Transverse colon (tissue), 4 donors: ENCODE results near the gene SHLD2. TPM values are rescaled to one million over a fixed set of nuclear protein-coding genes. Genes with fewer than 3 reads are reported as not detected.
"Not testable (repeated sequence)": the region's sequence is repeated elsewhere in the genome, so short reads cannot be mapped to it uniquely, and the experiment has no call there.

Experiments
- DNase-seq: peaks from one replicate; pipeline ENCODE4 v3.0.0-alpha.2; 2019
- H3K27ac ChIP-seq, 4 donors: fragments of 200-600 bp; sonication (generic); 2 replicates each; pipeline ENCODE4 v1.5.1; 2016 to 2018; ENCODE audit warnings: inconsistent platforms in 4 of 4
- H3K27me3 ChIP-seq: fragments of 200-600 bp; sonication (generic); 2 replicates; pipeline ENCODE4 v1.5.1; 2017; ENCODE audit warnings: inconsistent platforms
- H3K36me3 ChIP-seq, 4 donors: fragments of 200-600 bp; sonication (generic); 2 replicates each; pipeline ENCODE4 v1.5.1; 2017 to 2019; ENCODE audit warnings: inconsistent platforms in 4 of 4
- H3K4me1 ChIP-seq, 4 donors: fragments of 200-600 bp; sonication (generic); 2 replicates each; pipeline ENCODE4 v1.5.1; 2017 to 2020; ENCODE audit warnings: inconsistent platforms in 4 of 4
- H3K4me3 ChIP-seq, 4 donors: fragments of 200-600 bp; sonication (generic); 1 replicate in 1 of 4; 2 replicates in 3 of 4; pipeline versions ENCODE4 v1.5.1 to v1.6.1; 2017 to 2019; ENCODE audit warnings: inconsistent platforms in 4 of 4
- H3K9me3 ChIP-seq, 2 donors: fragments of 200-600 bp; sonication (generic); 2 replicates each; pipeline ENCODE4 v1.5.1; 2017 to 2019; ENCODE audit warnings: inconsistent platforms in 2 of 2
- WGBS, 2 donors: methylation state at CpG; one replicate each; pipeline ENCODE4 v1.1.5; 2018; ENCODE audit warnings: low coverage in 1 of 2; 5-methylcytosine and 5-hydroxymethylcytosine counted together
- in situ Hi-C, 4 donors: fragments of 200-750 bp; cut with MboI; loops; one replicate each; pipeline versions ENCODE4 v1.15.0 to v1.15.1; 2017; ENCODE audit warnings: low sequenced_read_pairs in 3 of 4, low pct_ligation_motif_present in 1 of 4, low pct_unique_long_range_greater_than_20kb in 1 of 4
- intact Hi-C: fragments of 100-400 bp; cut with DNase I; formaldehyde crosslinking; loops from one replicate; pipeline ENCODE4 v1.15.1; 2023; ENCODE audit warnings: low total_unique reads
- total RNA-seq, 4 donors: library from RNA; depleted of rRNA; stranded (reverse); fragments of >200 nt; gene quantifications; one replicate each; pipeline ENCODE4 v1.1.0, GENCODE V29; 2016

The SHLD2 gene
- total RNA-seq, 4 donors from 2014 or later: 21.7 to 43.7 (median 37.3) TPM

DNA sequence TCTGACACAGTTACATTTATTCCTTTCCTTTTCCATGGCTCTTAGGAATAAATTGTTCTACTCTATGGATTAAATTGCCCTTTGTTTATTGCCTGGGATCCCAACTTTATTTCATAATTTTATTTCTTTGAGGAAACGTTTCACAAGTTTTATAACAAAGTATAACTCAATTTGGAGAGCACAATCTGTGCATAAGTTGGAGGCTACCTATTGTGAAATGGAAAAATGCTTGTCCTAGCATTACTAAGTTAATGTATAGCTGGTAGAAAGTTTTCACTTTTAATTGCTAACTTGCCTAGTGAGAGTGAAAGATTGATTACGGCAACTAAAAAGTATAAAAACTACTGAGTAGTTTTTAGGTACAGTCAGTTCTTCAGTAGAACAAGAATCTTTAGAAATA is 32.0 kb downstream of the SHLD2 start:
- intact Hi-C loops, H3K36me3 ChIP-seq, H3K27ac ChIP-seq, H3K27me3 ChIP-seq, H3K4me1 ChIP-seq, DNase-seq, H3K9me3 ChIP-seq, H3K4me3 ChIP-seq, in situ Hi-C loops: not testable (repeated sequence)
- WGBS, 2 donors: 50% methylated on average over 1 of the region's 2 CpGs; no CpG with 5 or more reads in 1 of the 2 donors

DNA sequence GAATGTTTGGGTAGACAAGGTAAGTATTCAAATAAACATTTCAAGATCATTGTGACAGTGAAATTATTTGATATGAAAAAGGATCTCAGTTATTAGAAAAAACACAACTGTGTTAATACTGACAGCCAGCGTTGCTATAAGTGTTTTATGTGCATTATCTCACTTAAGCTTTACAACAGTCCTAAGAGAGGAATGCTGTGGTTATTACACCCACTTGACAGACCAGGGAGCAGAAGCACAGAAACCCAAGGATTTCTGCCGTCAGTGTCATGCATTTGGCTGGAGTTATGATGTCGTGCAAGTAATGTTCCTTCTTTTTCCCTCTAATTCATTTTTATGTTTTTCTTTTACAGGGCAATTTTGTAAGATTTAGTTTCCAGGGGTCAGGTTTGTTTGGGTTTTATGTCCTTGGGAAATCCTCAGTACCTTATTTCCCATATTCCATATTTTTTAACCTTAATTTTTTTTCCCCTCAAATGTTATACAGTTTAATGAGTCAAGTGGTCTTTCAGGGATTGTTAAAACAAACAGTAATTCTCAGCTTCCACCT is 32.7 kb downstream of the SHLD2 start:
- H3K4me3 ChIP-seq, intact Hi-C loops, H3K27me3 ChIP-seq, H3K36me3 ChIP-seq, H3K9me3 ChIP-seq, H3K4me1 ChIP-seq, H3K27ac ChIP-seq, in situ Hi-C loops, DNase-seq: not testable (repeated sequence)
- WGBS, 2 donors: 61 to 83% methylated on average over 2 to 3 of the region's 3 CpGs

DNA sequence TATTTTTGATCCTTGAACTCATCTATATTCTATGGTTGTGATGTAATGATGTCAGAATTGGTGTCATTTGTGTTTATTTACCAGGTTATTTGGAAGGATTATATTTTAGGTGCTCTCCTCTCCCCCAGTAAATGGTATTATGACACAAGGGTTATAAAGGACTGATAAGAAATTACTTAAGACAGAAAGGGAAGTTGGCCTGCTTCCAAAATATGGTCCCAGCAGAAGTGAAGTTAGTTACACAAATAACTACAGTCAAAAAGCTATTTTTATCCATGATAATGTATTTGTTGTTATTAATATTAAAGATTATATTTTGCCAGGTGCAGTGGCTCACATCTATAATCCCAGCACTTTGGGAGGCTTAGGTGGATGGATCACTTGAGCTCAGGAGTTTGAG is 37.2 kb downstream of the SHLD2 start:
- H3K9me3 ChIP-seq, H3K36me3 ChIP-seq, intact Hi-C loops, DNase-seq, H3K27ac ChIP-seq, H3K27me3 ChIP-seq, H3K4me3 ChIP-seq, H3K4me1 ChIP-seq, in situ Hi-C loops: not testable (repeated sequence)

DNA sequence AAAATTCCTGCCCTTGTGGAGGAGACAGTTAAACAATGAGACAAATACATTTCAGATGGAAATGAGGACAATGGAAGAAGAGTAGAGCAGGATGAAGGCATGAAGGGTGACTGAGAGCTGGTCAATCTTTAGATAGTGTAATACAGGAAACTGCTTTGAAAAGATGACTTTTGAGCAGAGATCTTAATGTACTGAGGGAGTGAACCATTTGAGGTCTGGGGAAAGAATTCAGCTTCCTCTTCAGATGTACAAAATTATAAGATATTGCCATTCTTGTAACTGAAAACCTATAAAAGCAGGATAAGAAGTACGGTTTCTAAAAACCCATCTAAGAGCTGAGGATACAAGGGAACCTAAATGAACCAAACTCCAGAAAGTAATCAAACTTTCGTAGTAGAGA is 38.9 kb downstream of the SHLD2 start:
- H3K27me3 ChIP-seq, H3K27ac ChIP-seq, in situ Hi-C loops, H3K9me3 ChIP-seq, DNase-seq, H3K36me3 ChIP-seq, H3K4me1 ChIP-seq, intact Hi-C loops, H3K4me3 ChIP-seq: not testable (repeated sequence)
- WGBS, 2 donors: 93 to 100% methylated on average over 1 to 2 of the region's 2 CpGs

DNA sequence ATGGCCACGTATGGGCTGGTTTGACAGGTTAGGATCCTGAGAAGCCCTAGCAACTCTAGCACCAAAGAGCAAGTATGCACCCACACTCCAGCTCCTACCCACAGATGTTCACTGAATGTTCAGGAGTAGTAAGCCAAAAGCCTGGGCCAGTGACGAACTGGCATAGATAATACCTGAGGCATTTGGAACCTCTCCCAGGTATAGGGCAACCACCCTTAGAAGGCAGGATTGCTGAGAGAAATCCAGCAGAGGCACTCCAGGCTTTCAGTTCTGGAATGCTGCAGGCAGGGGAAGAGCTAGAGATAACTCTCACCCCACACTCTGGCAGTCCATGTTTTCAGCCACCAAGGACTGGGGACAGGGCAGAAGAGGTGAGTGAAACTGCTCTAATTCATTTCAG is 39.4 kb downstream of the SHLD2 start:
- H3K9me3 ChIP-seq, in situ Hi-C loops: not testable (repeated sequence)

DNA sequence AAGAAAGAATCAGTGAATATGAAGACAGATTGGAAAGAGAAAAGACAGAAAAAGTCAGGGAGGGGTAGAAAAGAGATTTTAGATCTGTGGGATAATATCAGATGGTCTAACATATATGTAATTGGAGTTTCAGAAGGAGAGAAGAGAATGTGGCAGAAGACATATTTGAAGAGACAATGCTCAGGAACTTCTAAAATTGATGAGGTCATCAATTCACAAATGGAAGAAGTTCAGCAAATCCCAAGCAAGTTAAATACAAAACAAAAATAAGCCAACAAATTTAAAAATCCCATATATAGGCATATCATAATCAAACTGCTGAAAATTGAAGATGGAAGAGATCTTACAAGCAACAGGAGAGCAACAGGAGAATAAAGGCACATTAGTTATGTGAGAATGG is 42.5 kb downstream of the SHLD2 start:
- DNase-seq, H3K9me3 ChIP-seq, H3K4me1 ChIP-seq, H3K36me3 ChIP-seq, in situ Hi-C loops, H3K27me3 ChIP-seq, intact Hi-C loops, H3K4me3 ChIP-seq: not testable (repeated sequence)
- peak overlapping the region in 1 of 4 donors; percentile 16 for H3K27ac ChIP-seq

More for the DNA sequence above, 39.4 kb downstream of the SHLD2 start:
- H3K27ac ChIP-seq, H3K36me3 ChIP-seq, H3K27me3 ChIP-seq, H3K4me3 ChIP-seq, intact Hi-C loops, H3K4me1 ChIP-seq, DNase-seq: not testable (repeated sequence)
- 90 to 100% methylated on average over 1 to 2 of the region's 2 CpGs for WGBS, 2 donors

DNA sequence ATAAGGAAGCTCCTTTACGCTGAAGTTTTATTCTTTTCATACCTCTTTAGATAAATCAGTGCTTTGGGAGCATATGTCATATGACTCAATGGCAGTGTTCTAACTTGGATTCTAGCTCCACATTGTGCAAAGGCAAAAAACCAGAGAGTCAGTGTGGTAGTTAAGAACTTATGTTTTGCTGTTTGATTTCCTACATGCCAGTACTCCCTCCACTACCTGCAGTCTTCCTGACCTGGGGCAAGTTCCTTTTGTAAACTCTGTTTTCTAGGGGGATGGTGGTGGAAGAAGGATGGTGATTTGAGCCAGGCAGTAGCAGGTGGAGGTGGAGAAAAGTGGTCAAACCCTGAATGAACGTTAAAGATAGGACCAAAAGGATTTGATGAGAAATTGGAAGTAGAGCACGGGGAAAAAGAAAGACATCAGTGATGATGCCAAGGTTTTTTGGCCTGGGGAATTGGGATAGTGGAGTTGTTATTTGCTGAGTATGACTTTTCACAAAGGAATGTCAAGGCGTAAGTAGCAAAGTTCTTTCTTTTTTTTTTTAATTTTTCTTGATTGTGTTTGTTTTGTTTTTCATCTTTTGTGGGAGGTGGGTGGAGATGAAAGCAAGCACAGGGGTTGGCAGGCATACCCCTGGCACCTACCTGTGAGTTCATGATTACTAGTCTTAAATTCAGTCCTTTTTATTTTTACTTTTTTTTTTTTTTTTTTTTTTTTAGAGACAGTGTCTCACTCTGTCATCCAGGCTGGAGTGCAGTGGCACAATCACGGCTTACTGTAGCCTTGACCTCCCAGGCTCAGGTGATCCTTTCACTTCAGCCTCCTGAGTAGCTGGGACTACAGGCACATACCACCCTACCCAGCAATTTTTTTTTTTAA is 47.5 kb downstream of the SHLD2 start:
- in situ Hi-C loops, H3K4me3 ChIP-seq: not testable (repeated sequence)
- WGBS, 2 donors: 79 to 81% methylated on average over 3 to 5 of the region's 5 CpGs

DNA sequence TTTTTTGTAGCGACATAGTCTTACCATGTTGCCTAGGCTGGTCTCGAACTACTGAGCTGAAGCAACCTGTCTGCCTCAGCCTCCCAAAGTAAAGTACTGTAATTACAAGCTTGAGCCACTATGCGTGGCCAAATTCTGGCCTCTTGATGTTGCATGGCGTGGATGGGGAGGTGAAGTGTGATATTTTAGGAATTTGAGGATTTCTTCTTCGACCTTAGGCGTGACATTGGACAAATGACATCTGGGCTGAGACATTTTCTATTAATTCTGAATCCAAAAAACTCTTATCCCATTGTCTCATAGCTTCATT is 48.1 kb downstream of the SHLD2 start:
- in situ Hi-C loops, H3K9me3 ChIP-seq, intact Hi-C loops, H3K36me3 ChIP-seq, H3K4me1 ChIP-seq, DNase-seq, H3K27me3 ChIP-seq, H3K4me3 ChIP-seq: not testable (repeated sequence)
- H3K27ac ChIP-seq: peak overlapping the region in 1 of 4 donors; percentile 47
- WGBS, 2 donors: 87 to 91% methylated on average over 6 of the region's 6 CpGs

More for the DNA sequence above, 47.5 kb downstream of the SHLD2 start:
- H3K27me3 ChIP-seq, DNase-seq, H3K36me3 ChIP-seq, H3K9me3 ChIP-seq, H3K4me1 ChIP-seq, intact Hi-C loops: not testable (repeated sequence)
- H3K27ac ChIP-seq: peak overlapping the region in 1 of 4 donors; percentile 47

DNA sequence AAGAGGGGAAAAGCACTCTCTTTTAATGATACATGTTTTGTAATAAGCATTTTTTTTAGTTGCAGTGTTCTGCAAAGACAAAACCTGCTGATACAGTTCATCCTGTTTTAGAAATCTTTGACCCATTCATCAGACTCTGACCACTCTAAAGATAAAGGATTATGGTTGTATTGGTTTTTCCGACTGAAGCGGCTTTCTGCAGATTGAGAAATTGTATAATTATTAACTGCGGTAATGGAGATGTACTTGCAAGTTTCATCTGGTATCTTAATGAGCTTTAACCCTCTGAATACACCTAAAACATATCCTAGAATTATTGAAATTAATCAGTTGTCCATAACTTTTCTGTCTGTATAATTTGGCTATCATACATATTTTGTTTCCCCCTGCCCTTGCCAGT is 50.6 kb downstream of the SHLD2 start:
- H3K27ac ChIP-seq, H3K4me3 ChIP-seq, H3K4me1 ChIP-seq, intact Hi-C loops, DNase-seq, H3K27me3 ChIP-seq, H3K36me3 ChIP-seq, H3K9me3 ChIP-seq, in situ Hi-C loops: not testable (repeated sequence)
- WGBS, 2 donors: 92% methylated on average over 2 of the region's 3 CpGs; no CpG with 5 or more reads in 1 of the 2 donors
